Vagina (tissue), 2 donors: ENCODE results near the gene CAMKMT.

Experiments
- POLR2A ChIP-seq, 2 donors: fragments of 450-650 bp; IDR thresholded peaks; one replicate each; pipeline ENCODE4 v1.6.1; 2017; ENCODE audit warnings: antibody characterized with exemption in 2 of 2, mild to moderate bottlenecking in 2 of 2, moderate library complexity in 2 of 2
- POLR2AphosphoS5 ChIP-seq, 2 donors: sonication (generic); formaldehyde crosslinking; IDR thresholded peaks; one replicate each; pipeline ENCODE4 v1.9.0; 2017; ENCODE audit warnings: antibody characterized with exemption in 2 of 2, mild to moderate bottlenecking in 2 of 2, low read depth in 1 of 2; ENCODE audit not compliant: insufficient read depth in 1 of 2
- TF ChIP-seq, protein P1 (sequence below), 3 experiments: fragments of 450-650 bp in 2 of 3; fragments of 200-600 bp in 1 of 3; sonication (generic) in 1 of 3; IDR thresholded peaks; one replicate each; pipeline ENCODE4 v1.5.1; 2017 to 2019; ENCODE audit warnings: antibody characterized with exemption in 3 of 3, mild to moderate bottlenecking in 2 of 3, moderate library complexity in 2 of 3

GRCh38 chr2:44688456-44689124 lies 326.8 kb downstream of the CAMKMT start:
- TF ChIP-seq POLR2A (IDR thresholded peaks at IDR 0.05) = no peak
- TF ChIP-seq, protein P1, sequence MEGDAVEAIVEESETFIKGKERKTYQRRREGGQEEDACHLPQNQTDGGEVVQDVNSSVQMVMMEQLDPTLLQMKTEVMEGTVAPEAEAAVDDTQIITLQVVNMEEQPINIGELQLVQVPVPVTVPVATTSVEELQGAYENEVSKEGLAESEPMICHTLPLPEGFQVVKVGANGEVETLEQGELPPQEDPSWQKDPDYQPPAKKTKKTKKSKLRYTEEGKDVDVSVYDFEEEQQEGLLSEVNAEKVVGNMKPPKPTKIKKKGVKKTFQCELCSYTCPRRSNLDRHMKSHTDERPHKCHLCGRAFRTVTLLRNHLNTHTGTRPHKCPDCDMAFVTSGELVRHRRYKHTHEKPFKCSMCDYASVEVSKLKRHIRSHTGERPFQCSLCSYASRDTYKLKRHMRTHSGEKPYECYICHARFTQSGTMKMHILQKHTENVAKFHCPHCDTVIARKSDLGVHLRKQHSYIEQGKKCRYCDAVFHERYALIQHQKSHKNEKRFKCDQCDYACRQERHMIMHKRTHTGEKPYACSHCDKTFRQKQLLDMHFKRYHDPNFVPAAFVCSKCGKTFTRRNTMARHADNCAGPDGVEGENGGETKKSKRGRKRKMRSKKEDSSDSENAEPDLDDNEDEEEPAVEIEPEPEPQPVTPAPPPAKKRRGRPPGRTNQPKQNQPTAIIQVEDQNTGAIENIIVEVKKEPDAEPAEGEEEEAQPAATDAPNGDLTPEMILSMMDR (IDR thresholded peaks at IDR 0.05) = no peak
- TF ChIP-seq POLR2AphosphoS5 (IDR thresholded peaks at IDR 0.05; ENCODE audit: insufficient read depth in 1 of 2, low read depth in 1 of 2) = no peak
